ENCODE data around the gene EFCAB11.

GRCh38 chr14:89865153-89865552 lies 89.4 kb downstream of the EFCAB11 start:
- TF ChIP-seq, protein P1, sequence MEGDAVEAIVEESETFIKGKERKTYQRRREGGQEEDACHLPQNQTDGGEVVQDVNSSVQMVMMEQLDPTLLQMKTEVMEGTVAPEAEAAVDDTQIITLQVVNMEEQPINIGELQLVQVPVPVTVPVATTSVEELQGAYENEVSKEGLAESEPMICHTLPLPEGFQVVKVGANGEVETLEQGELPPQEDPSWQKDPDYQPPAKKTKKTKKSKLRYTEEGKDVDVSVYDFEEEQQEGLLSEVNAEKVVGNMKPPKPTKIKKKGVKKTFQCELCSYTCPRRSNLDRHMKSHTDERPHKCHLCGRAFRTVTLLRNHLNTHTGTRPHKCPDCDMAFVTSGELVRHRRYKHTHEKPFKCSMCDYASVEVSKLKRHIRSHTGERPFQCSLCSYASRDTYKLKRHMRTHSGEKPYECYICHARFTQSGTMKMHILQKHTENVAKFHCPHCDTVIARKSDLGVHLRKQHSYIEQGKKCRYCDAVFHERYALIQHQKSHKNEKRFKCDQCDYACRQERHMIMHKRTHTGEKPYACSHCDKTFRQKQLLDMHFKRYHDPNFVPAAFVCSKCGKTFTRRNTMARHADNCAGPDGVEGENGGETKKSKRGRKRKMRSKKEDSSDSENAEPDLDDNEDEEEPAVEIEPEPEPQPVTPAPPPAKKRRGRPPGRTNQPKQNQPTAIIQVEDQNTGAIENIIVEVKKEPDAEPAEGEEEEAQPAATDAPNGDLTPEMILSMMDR (optimal IDR thresholded peaks at IDR 0.05 in 1 of 3, IDR thresholded peaks at IDR 0.05 in 1 of 3, conservative IDR thresholded peaks at IDR 0.05 in 1 of 3; ENCODE audit: extremely low read depth in 1 of 3, insufficient read depth in 2 of 3, low read length in 3 of 3): no peak
- TF ChIP-seq EZH2 (IDR thresholded peaks at IDR 0.05; ENCODE audit: low read length): no peak
